NCI-H510A treated with DMSO at 0.1 percent for 48 hours (cell line): ENCODE measurements around the gene PLPP6.

Experiments used
- DNase-seq: peaks from one replicate; lab custom pipeline; 2025; lab: John Stamatoyannopoulos, UW

PLPP6 gene

DNA sequence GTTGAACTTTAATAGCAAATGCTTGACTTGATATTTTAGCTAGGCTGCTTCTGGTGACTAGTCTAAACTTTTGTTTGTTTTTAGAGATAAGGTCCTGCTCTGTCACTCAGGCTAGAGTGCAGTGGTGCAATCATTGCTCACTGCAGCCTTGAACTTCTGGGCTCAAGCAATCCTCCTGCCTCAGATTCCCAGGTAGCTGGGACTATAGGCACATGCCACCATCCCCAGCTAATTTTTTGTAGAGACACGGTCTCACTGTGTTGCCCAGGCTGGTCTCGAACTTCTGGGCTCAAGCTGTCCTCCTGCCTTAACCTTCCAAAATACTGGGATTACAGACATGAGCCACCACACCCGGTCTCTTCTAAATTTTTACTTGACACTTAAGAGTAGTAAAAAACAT, 38.0 kb downstream of the PLPP6 start:
- no peak for DNase-seq

DNA sequence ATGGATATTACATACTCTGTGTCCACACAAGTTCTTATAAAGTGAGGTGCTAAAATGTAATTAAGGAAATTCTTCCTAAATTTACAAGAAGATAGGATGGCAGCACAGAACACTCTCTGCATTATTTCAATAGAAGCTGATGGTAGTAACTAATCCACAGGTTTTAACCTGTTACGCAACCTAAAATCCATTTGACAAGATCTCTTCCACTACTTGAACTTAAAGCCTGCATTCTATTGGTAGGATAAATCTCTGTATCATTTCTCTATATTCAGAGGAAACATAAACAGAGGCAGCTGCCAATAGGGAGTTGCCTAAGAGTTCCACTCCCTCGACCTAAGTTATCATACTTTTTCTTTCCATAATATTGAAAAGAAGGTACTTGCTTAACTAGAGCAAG, 38.8 kb downstream of the PLPP6 start:
- DNase-seq: no peak

DNA sequence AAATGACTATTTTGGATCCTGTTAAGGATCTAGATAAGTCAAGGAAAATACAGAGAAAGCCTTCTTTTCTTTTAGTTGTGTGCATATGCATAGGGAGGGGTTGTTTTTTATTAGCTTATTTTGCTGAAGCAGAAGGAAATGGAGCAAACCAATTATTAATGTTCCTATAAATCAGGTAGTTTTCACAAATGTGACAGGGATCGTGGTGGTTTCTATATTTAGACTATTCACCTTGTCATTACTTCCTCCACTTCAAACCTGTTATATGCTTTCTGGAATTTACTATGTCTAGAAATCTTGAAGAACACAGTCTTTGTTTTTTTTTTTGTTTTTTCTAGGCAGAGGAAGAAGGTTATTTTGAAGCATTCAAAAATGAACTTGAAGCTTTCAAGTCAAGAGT, 39.4 kb downstream of the PLPP6 start:
- no peak for DNase-seq

DNA sequence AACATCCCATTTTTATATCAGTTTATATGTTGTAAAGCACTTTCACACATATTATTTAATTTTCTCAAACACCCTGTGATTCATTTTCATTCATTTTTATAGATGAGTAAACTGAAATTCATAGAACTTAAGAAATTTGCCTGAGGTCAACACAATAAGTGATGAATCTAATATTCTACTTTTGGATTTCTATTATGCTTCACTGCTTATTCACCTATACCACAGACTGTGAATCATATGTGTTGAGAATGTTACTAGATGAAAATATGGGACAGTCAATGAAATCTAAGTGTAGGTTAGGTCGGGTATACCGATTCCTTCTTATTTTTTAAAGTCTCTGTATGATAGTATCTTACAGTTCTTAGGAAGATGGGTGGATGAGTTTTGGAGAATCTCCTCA, 42.0 kb downstream of the PLPP6 start:
- no peak for DNase-seq

DNA sequence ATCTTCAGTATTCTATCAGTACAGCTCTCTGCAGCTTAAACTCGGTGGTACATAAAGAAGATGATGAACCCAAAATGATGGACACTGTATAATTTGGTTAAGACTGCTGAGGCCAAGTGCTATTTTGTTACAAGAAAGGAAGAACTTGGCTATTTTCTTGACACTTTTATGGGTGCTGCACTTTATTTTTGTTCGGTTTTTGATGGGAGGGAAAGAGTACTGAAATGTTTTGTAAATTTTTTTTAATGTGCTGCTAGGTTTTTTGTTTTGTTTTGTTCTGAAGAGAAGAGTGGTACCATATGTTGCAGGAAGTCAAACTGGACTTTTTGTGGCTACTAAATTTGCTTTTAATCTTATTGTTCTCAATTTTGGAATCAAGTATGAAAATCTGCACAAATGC, 43.9 kb downstream of the PLPP6 start:
- DNase-seq: no peak

DNA sequence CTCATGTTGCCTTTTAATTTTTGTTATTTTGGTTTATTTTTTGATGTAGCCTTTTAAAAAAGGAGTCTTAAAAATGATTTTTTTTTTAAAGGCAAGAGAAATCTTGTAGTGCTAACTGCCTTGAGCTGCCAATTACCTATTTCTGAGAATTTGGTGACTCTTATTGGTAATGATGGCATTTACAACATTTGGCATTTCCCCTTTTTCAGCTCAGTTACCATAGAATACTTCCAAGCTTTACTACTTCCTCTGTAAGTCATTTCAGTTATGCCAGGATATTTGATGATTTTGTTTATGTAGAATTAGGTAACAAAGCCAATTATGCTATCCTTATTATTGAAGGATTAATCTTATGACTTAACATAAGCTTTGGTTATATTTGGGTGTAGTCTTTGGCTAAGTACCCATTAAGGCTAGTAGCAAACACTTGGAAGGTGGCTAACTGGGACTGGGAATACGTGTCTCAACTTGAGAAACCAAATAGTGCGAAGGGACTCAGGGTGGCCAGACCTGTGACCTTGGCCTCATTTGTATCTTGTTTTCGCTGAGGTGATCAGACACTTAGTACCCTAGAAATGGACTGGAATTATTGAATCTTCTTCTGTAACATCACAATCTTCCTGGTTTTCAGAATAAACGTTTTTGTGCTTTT, 45.0 kb downstream of the PLPP6 start:
- DNase-seq: no peak

DNA sequence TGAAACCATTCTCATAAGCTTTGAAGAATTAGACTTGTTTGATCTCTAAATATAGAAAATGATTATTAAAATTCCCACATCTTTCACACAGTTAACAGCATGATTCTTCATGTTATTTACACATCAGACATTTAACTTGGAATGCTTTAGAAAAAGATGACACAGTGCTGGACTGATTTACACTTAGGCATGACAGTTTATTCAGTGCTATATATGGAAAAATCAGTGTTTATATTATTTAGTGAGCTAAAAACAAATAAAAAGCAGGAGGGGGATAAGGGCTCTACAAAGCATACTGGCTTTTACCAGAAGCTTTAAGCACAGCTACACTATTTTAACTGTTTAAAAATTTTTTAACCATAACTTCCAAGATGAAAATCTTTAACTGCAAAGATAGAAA, 47.3 kb downstream of the PLPP6 start:
- no peak for DNase-seq

DNA sequence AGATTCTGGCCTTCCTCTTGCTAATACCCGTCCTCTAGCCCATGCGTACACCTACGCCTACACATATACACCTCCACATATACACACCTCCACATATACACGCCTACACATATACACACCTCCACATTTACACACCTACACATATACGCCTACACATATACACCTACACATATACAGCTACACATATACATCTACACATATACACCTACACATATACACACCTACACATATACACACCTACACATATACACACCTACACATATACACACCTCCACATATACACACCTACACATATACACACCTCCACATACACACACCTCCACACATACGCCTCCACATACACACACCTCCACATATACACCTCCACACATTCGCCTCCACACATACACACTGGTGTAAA, 51.8 kb downstream of the PLPP6 start:
- DNase-seq: no peak

DNA sequence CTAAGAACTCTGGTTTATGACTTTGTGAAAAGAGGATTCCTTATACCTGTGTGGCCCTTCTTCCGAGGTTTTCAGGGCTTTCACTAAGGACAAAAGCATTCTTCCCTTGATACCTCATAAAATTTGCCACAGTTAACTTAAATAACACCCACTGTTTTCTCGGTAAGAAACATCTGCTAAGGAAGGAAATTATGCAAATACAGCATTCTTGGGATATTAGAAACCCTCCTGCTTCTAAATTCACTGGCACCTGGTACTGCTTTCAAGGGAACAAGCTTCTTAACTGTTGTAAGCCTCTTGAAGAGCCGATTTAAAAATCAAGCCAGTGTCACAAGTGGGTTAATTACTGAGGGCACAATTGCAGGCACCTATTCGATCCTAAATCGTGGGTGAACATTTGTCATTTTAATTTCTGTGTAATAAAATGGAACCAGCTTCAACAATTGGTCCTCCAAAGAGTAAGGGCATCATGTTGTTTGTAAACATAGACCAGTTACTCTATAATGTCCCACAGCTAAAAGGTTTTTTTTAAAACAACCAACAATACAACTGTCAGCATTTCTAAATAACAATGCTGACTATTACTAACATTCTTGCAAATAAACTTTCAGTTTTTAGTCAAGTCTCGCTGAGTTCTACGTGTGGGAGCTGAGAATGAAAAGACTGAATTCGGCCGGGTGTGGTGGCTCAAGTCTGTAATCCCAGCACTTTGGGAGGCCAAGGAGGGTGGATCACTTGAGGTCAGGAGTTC, 52.3 kb downstream of the PLPP6 start:
- no peak for DNase-seq
